ENCODE measurements around the gene EMC1. TPM values are rescaled to one million over a fixed set of nuclear protein-coding genes. Genes with fewer than 3 reads are reported as not detected.
"Not testable (repeated sequence)": the region's sequence is repeated elsewhere in the genome, so short reads cannot be mapped to it uniquely, and the experiment has no call there.

EMC1 gene
- total RNA-seq, 1 donor from 2014 or later: 66.7 TPM

- TF ChIP-seq CTCF (IDR thresholded peaks at IDR 0.05; ENCODE audit: unreplicated experiment): no peak
- peaks cover 38% of the 10 kb centered on the region for H3K36me3 Mint-ChIP-seq (ENCODE audit: insufficient read depth)
- no peaks in the 10 kb centered on the region for H3K9me3 Mint-ChIP-seq (ENCODE audit: low read depth)
- no peaks in the 10 kb centered on the region for H3K4me1 Mint-ChIP-seq (ENCODE audit: low read depth)
- H3K27me3 Mint-ChIP-seq: no peaks in the 10 kb centered on the region
- no peak for DNase-seq (ENCODE audit: low spot score, unreplicated experiment)
- no peak overlapping the region for H3K27ac Mint-ChIP-seq
- no peak overlapping the region for H3K4me3 Mint-ChIP-seq (ENCODE audit: low read depth)
Measured at GRCh38 chr1:19182223-19182622, 69.1 kb downstream of the EMC1 start.

GRCh38 chr1:19180265-19180657, 71.1 kb downstream of the EMC1 start:
- H3K4me3 Mint-ChIP-seq (ENCODE audit: low read depth); H3K9me3 Mint-ChIP-seq (ENCODE audit: low read depth); H3K27me3 Mint-ChIP-seq; H3K27ac Mint-ChIP-seq; H3K4me1 Mint-ChIP-seq (ENCODE audit: low read depth); DNase-seq (ENCODE audit: low spot score, unreplicated experiment): not testable (repeated sequence)
- peaks cover 34% of the 10 kb centered on the region for H3K36me3 Mint-ChIP-seq (ENCODE audit: insufficient read depth)

- Mint-ChIP-seq H3K4me1 (ENCODE audit: low read depth) (no peaks in the 10 kb centered on the region), H3K27ac (no peak overlapping the region), H3K36me3 (ENCODE audit: insufficient read depth) (peaks cover 32% of the 10 kb centered on the region), H3K27me3 (no peaks in the 10 kb centered on the region), H3K9me3 (ENCODE audit: low read depth) (no peaks in the 10 kb centered on the region), H3K4me3 (ENCODE audit: low read depth) (no peak overlapping the region)
- no peak for DNase-seq (ENCODE audit: low spot score, unreplicated experiment)
- TF ChIP-seq CTCF (IDR thresholded peaks at IDR 0.05; ENCODE audit: unreplicated experiment): peak; percentile 32
Measured at GRCh38 chr1:19179597-19180264, 71.6 kb downstream of the EMC1 start.

GRCh38 chr1:19178734-19179398, 72.5 kb downstream of the EMC1 start:
- H3K36me3 Mint-ChIP-seq (ENCODE audit: insufficient read depth): peaks cover 31% of the 10 kb centered on the region
- H3K27ac Mint-ChIP-seq: no peak overlapping the region
- no peak for TF ChIP-seq CTCF (IDR thresholded peaks at IDR 0.05; ENCODE audit: unreplicated experiment)

GRCh38 chr1:19177811-19178210, 73.5 kb downstream of the EMC1 start:
- no peak overlapping the region for H3K4me3 Mint-ChIP-seq (ENCODE audit: low read depth)
- no peak overlapping the region for H3K27ac Mint-ChIP-seq
- no peak for TF ChIP-seq CTCF (IDR thresholded peaks at IDR 0.05; ENCODE audit: unreplicated experiment)
- no peaks in the 10 kb centered on the region for H3K27me3 Mint-ChIP-seq
- no peak for DNase-seq (ENCODE audit: low spot score, unreplicated experiment)
- peaks cover 28% of the 10 kb centered on the region for H3K36me3 Mint-ChIP-seq (ENCODE audit: insufficient read depth)
- H3K4me1 Mint-ChIP-seq (ENCODE audit: low read depth): no peaks in the 10 kb centered on the region
- H3K9me3 Mint-ChIP-seq (ENCODE audit: low read depth): no peaks in the 10 kb centered on the region

More at GRCh38 chr1:19178734-19179398, 72.5 kb downstream of the EMC1 start:
- no peaks in the 10 kb centered on the region for H3K9me3 Mint-ChIP-seq (ENCODE audit: low read depth)
- no peak overlapping the region for H3K4me3 Mint-ChIP-seq (ENCODE audit: low read depth)
- no peaks in the 10 kb centered on the region for H3K27me3 Mint-ChIP-seq
- DNase-seq (ENCODE audit: low spot score, unreplicated experiment): no peak
- H3K4me1 Mint-ChIP-seq (ENCODE audit: low read depth): no peaks in the 10 kb centered on the region

- no peak for DNase-seq (ENCODE audit: low spot score, unreplicated experiment)
- Mint-ChIP-seq H3K27ac (no peak overlapping the region), H3K36me3 (ENCODE audit: insufficient read depth) (peaks cover 31% of the 10 kb centered on the region), H3K4me3 (ENCODE audit: low read depth) (no peak overlapping the region), H3K27me3 (no peaks in the 10 kb centered on the region), H3K4me1 (ENCODE audit: low read depth) (no peaks in the 10 kb centered on the region), H3K9me3 (ENCODE audit: low read depth) (no peaks in the 10 kb centered on the region)
- TF ChIP-seq CTCF (IDR thresholded peaks at IDR 0.05; ENCODE audit: unreplicated experiment): no peak
Measured at GRCh38 chr1:19169642-19170041, 81.7 kb downstream of the EMC1 start.
